SW480 (cell line): ENCODE results near the gene SHKBP1.

Source experiments
- DNase-seq: peaks from one replicate; pipeline ENCODE4 v3.0.0-alpha.2; 2016; ENCODE audit warnings: low spot score

The SHKBP1 gene

GRCh38 chr19:40601134-40601974 is 24.7 kb downstream of the SHKBP1 start, which contains the start of gene LTBP4:
Gene LTBP4 (plus strand): TSS chr19:40601369. CDS start chr19:40601388, 19 bp downstream.
- DNase-seq: peak; percentile 59

GRCh38 chr19:40603071-40603388 is 26.4 kb downstream of the SHKBP1 start:
- DNase-seq: no peak

- DNase-seq: peak; percentile 100
Observed at GRCh38 chr19:40603389-40604170, 26.9 kb downstream of the SHKBP1 start.

- DNase-seq: no peak
Observed at GRCh38 chr19:40604171-40604646, 27.5 kb downstream of the SHKBP1 start.

- peak; percentile 74 for DNase-seq
Observed at GRCh38 chr19:40604647-40605215, 28.1 kb downstream of the SHKBP1 start.

GRCh38 chr19:40605216-40605971 is 28.7 kb downstream of the SHKBP1 start:
- peak; percentile 97 for DNase-seq

- DNase-seq: no peak
Observed at GRCh38 chr19:40607311-40608239, 30.9 kb downstream of the SHKBP1 start.

- no peak for DNase-seq
Observed at GRCh38 chr19:40608240-40608621, 31.6 kb downstream of the SHKBP1 start.

GRCh38 chr19:40608957-40609356 is 32.3 kb downstream of the SHKBP1 start:
- no peak for DNase-seq

GRCh38 chr19:40609561-40610395 is 33.1 kb downstream of the SHKBP1 start:
- DNase-seq: peak; percentile 98

GRCh38 chr19:40610396-40611064 is 33.9 kb downstream of the SHKBP1 start:
- DNase-seq: peak; percentile 71

- DNase-seq: peak; percentile 72
Observed at GRCh38 chr19:40611096-40611495, 34.4 kb downstream of the SHKBP1 start.

- DNase-seq: no peak
Observed at GRCh38 chr19:40611900-40612698, 35.4 kb downstream of the SHKBP1 start.

- no peak for DNase-seq
Observed at GRCh38 chr19:40612831-40613689, 36.4 kb downstream of the SHKBP1 start.

- DNase-seq: no peak
Observed at GRCh38 chr19:40613690-40614621, 37.3 kb downstream of the SHKBP1 start.

GRCh38 chr19:40614622-40615411 is 38.1 kb downstream of the SHKBP1 start:
- no peak for DNase-seq
